ENCODE results near the gene CD276. TPM values are rescaled to one million over a fixed set of nuclear protein-coding genes. Genes with fewer than 3 reads are reported as not detected.

Gene CD276
- polyA plus RNA-seq, 1 donor from 2014 or later = 70.4 TPM

DNA sequence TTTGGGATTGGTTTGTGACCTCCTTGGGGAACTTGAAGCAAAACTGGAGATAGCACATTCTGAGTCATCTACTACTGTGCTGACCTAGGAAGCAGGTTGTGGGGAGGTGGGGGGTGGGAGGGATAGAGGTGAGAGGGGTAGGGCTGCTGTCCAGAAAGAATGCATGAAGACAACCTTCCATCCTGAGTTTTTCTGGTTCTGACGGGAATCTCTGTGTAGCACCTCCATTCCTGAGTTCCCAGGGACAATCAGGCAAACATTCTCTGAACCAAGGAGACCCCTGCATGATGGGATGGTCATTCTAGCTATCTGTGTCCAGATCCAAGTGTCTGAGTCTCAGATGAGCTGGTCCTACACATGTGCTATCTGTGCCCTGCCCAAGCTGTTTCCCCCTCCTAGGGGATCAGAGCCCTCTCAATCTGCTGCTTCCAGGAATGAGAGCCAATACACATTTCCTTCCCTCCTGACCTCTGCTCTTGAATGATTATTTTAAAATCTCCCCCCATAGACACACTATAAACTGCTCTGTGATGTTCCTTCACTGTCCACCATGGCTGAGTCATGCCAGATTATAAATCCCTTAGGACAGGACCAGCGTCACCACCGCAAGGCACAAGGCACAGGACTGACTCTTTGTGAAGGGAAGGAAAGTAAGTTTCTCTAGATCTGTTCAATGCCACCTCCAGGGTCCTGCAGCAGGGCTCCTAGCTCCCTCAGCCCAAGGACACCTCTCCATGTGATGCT is 2.2 kb upstream of the CD276 start:
- Histone ChIP-seq H2AFZ (ENCODE audit: low read depth, low read length) (no peak overlapping the region), H3K27me3 (ENCODE audit: insufficient read depth, low read depth, low read length) (no peaks in the 10 kb centered on the region), H3F3A (ENCODE audit: insufficient read depth, low read length, poor library complexity, severe bottlenecking) (no peaks in the 10 kb centered on the region), H3K4me3 (ENCODE audit: low read length) (no peak overlapping the region), H3K4me2 (ENCODE audit: low read length) (no peak overlapping the region), H3K9me3 (ENCODE audit: low read length) (no peaks in the 10 kb centered on the region), H3K36me3 (ENCODE audit: insufficient read depth, low read length) (no peaks in the 10 kb centered on the region), H4K20me1 (ENCODE audit: insufficient read depth) (no peaks in the 10 kb centered on the region), H3K9me2 (ENCODE audit: insufficient read depth, low read length) (no peaks in the 10 kb centered on the region), H3K9ac (ENCODE audit: low read length) (no peak overlapping the region), H3K27ac (ENCODE audit: low read length) (no peak overlapping the region), H3K79me2 (replicated peaks; ENCODE audit: insufficient read depth, low read length) (peaks cover 25% of the 10 kb centered on the region)
- TF ChIP-seq POLR2AphosphoS5 (IDR thresholded peaks at IDR 0.05) (no peak), TAF1 (IDR thresholded peaks at IDR 0.05; ENCODE audit: low read depth) (no peak), RAD21 (conservative IDR thresholded peaks at IDR 0.05) (no peak), EP300 (conservative IDR thresholded peaks at IDR 0.05; ENCODE audit: poor library complexity, severe bottlenecking) (no peak), EZH2 (IDR thresholded peaks at IDR 0.05; ENCODE audit: borderline replicate concordance, insufficient read depth, low read length, poor library complexity, severe bottlenecking) (no peak), REST (IDR thresholded peaks at IDR 0.05; ENCODE audit: borderline replicate concordance) (no peak), MXI1 (conservative IDR thresholded peaks at IDR 0.05; ENCODE audit: poor library complexity, severe bottlenecking) (no peak), SMC3 (conservative IDR thresholded peaks at IDR 0.05; ENCODE audit: poor library complexity) (no peak)
- TF ChIP-seq, protein P1, sequence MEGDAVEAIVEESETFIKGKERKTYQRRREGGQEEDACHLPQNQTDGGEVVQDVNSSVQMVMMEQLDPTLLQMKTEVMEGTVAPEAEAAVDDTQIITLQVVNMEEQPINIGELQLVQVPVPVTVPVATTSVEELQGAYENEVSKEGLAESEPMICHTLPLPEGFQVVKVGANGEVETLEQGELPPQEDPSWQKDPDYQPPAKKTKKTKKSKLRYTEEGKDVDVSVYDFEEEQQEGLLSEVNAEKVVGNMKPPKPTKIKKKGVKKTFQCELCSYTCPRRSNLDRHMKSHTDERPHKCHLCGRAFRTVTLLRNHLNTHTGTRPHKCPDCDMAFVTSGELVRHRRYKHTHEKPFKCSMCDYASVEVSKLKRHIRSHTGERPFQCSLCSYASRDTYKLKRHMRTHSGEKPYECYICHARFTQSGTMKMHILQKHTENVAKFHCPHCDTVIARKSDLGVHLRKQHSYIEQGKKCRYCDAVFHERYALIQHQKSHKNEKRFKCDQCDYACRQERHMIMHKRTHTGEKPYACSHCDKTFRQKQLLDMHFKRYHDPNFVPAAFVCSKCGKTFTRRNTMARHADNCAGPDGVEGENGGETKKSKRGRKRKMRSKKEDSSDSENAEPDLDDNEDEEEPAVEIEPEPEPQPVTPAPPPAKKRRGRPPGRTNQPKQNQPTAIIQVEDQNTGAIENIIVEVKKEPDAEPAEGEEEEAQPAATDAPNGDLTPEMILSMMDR (IDR thresholded peaks at IDR 0.05; ENCODE audit: poor library complexity, severe bottlenecking) = no peak

DNA sequence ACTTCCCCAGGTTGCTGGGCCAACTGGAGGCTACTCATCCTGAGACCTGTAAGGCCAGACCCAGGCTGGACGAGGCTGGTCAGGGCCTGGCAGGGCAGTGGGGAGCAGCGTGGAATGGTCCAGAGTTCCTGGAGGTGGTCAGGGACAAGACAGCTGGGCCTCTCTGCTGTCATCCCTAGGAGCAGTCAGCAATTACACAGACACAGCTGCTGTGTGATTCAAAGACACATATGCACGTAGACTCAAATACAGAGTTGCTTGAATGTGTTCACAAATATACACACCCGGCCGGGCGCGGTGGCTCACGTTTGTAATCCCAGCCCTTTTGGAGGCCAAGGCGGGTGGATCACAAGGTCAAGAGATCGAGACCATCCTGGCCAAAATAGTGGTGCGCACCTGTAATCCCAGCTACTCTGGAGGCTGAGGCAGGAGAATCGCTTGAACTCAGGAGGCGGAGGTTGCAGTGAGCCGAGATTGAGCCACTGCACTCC is 1.5 kb upstream of the CD276 start:
- peaks cover 31% of the 10 kb centered on the region for H3K79me2 ChIP-seq (replicated peaks; ENCODE audit: insufficient read depth, low read length)
- H3K4me2 ChIP-seq (ENCODE audit: low read length) = no peak overlapping the region
- TF ChIP-seq SMC3 (conservative IDR thresholded peaks at IDR 0.05; ENCODE audit: poor library complexity) (no peak), MXI1 (conservative IDR thresholded peaks at IDR 0.05; ENCODE audit: poor library complexity, severe bottlenecking) (no peak), TAF1 (IDR thresholded peaks at IDR 0.05; ENCODE audit: low read depth) (no peak), EZH2 (IDR thresholded peaks at IDR 0.05; ENCODE audit: borderline replicate concordance, insufficient read depth, low read length, poor library complexity, severe bottlenecking) (no peak), POLR2AphosphoS5 (IDR thresholded peaks at IDR 0.05) (no peak), EP300 (conservative IDR thresholded peaks at IDR 0.05; ENCODE audit: poor library complexity, severe bottlenecking) (no peak), RAD21 (conservative IDR thresholded peaks at IDR 0.05) (no peak), REST (IDR thresholded peaks at IDR 0.05; ENCODE audit: borderline replicate concordance) (no peak)
- TF ChIP-seq, protein P1 (IDR thresholded peaks at IDR 0.05; ENCODE audit: poor library complexity, severe bottlenecking) = no peak
- H2AFZ ChIP-seq (ENCODE audit: low read depth, low read length) = no peak overlapping the region
- no peaks in the 10 kb centered on the region for H3K27me3 ChIP-seq (ENCODE audit: insufficient read depth, low read depth, low read length)
- no peaks in the 10 kb centered on the region for H3K9me3 ChIP-seq (ENCODE audit: low read length)
- no peak overlapping the region for H3K4me3 ChIP-seq (ENCODE audit: low read length)
- no peaks in the 10 kb centered on the region for H4K20me1 ChIP-seq (ENCODE audit: insufficient read depth)
- no peak overlapping the region for H3K9ac ChIP-seq (ENCODE audit: low read length)
- no peaks in the 10 kb centered on the region for H3K9me2 ChIP-seq (ENCODE audit: insufficient read depth, low read length)
- no peaks in the 10 kb centered on the region for H3K36me3 ChIP-seq (ENCODE audit: insufficient read depth, low read length)
- no peak overlapping the region for H3K27ac ChIP-seq (ENCODE audit: low read length)
- no peaks in the 10 kb centered on the region for H3F3A ChIP-seq (ENCODE audit: insufficient read depth, low read length, poor library complexity, severe bottlenecking)
